ENCODE measurements around the gene INPP5D.
A peak's percentile ranks its signal among the peaks of the same experiment; 100 is the strongest.

The INPP5D gene

GRCh38 chr2:233252227-233252626 is 192.1 kb downstream of the INPP5D start:
- peaks cover 34% of the 10 kb centered on the region for H3K36me3 ChIP-seq (ENCODE audit: insufficient read depth, low read length)
- H3K27me3 ChIP-seq (ENCODE audit: insufficient read depth, low read length, poor library complexity): no peaks in the 10 kb centered on the region
- H3K79me2 ChIP-seq (ENCODE audit: insufficient read depth, low read length): peaks cover 57% of the 10 kb centered on the region
- peaks cover 31% of the 10 kb centered on the region for H3K4me1 ChIP-seq (ENCODE audit: insufficient read depth, low read length)
- DNase-seq (peak; percentile 8), ATAC-seq (ENCODE audit: insufficient read depth, low read depth) (no peak)
- TF ChIP-seq EZH2 (IDR thresholded peaks at IDR 0.05; ENCODE audit: borderline replicate concordance, low read depth, low read length, severe bottlenecking) (no peak), CTCF (IDR thresholded peaks at IDR 0.05; ENCODE audit: borderline replicate concordance, extremely low read depth, low read length, poor library complexity, severe bottlenecking) (no peak)
- peak overlapping the region; percentile 93 for H3K4me2 ChIP-seq (ENCODE audit: insufficient read depth, low read length)
- peak overlapping the region; percentile 80 for H3K27ac ChIP-seq (ENCODE audit: low read length)
- H3K9me3 ChIP-seq (ENCODE audit: insufficient read depth, low read length, severe bottlenecking): no peaks in the 10 kb centered on the region
- H3K9ac ChIP-seq (ENCODE audit: low read depth, low read length): peak overlapping the region; percentile 77
- H3K4me3 ChIP-seq (ENCODE audit: low read depth in 1 of 2, low read length in 2 of 2): peak overlapping the region; percentile 81 to 93
- peaks cover 16% of the 10 kb centered on the region; the same call in 1 of the 2 replicates for H4K20me1 ChIP-seq (ENCODE audit: insufficient read depth, low read length)
- peak overlapping the region; percentile 96 for H2AFZ ChIP-seq (ENCODE audit: low read depth, low read length)

- Histone ChIP-seq H3K9ac (ENCODE audit: low read depth, low read length) (no peak overlapping the region), H3K27me3 (ENCODE audit: insufficient read depth, low read length, poor library complexity) (no peaks in the 10 kb centered on the region), H2AFZ (ENCODE audit: low read depth, low read length) (no peak overlapping the region), H3K27ac (ENCODE audit: low read length) (no peak overlapping the region), H3K4me3 (ENCODE audit: low read depth in 1 of 2, low read length in 2 of 2) (no peak overlapping the region), H3K9me3 (ENCODE audit: insufficient read depth, low read length, severe bottlenecking) (no peaks in the 10 kb centered on the region), H4K20me1 (ENCODE audit: insufficient read depth, low read length) (peaks cover 20% of the 10 kb centered on the region; the same call in 1 of the 2 replicates), H3K4me2 (ENCODE audit: insufficient read depth, low read length) (no peak overlapping the region), H3K79me2 (ENCODE audit: insufficient read depth, low read length) (peaks cover 80% of the 10 kb centered on the region), H3K4me1 (ENCODE audit: insufficient read depth, low read length) (peaks cover 31% of the 10 kb centered on the region), H3K36me3 (ENCODE audit: insufficient read depth, low read length) (peaks cover 59% of the 10 kb centered on the region)
- DNase-seq (no peak), ATAC-seq (ENCODE audit: insufficient read depth, low read depth) (no peak)
- TF ChIP-seq EZH2 (IDR thresholded peaks at IDR 0.05; ENCODE audit: borderline replicate concordance, low read depth, low read length, severe bottlenecking): no peak
- no peak for TF ChIP-seq CTCF (IDR thresholded peaks at IDR 0.05; ENCODE audit: borderline replicate concordance, extremely low read depth, low read length, poor library complexity, severe bottlenecking)
Measured at GRCh38 chr2:233255151-233255550, 195.0 kb downstream of the INPP5D start.

- no peak for ATAC-seq (ENCODE audit: insufficient read depth, low read depth)
- TF ChIP-seq CTCF (IDR thresholded peaks at IDR 0.05; ENCODE audit: borderline replicate concordance, extremely low read depth, low read length, poor library complexity, severe bottlenecking) (no peak), EZH2 (IDR thresholded peaks at IDR 0.05; ENCODE audit: borderline replicate concordance, low read depth, low read length, severe bottlenecking) (no peak)
- DNase-seq: no peak
- no peak overlapping the region for H3K4me3 ChIP-seq (ENCODE audit: low read depth in 1 of 2, low read length in 2 of 2)
- peaks cover 66% of the 10 kb centered on the region for H3K36me3 ChIP-seq (ENCODE audit: insufficient read depth, low read length)
- H3K4me1 ChIP-seq (ENCODE audit: insufficient read depth, low read length): peaks cover 27% of the 10 kb centered on the region
- H3K27ac ChIP-seq (ENCODE audit: low read length): no peak overlapping the region
- no peaks in the 10 kb centered on the region for H3K27me3 ChIP-seq (ENCODE audit: insufficient read depth, low read length, poor library complexity)
- no peak overlapping the region for H3K4me2 ChIP-seq (ENCODE audit: insufficient read depth, low read length)
- no peak overlapping the region for H2AFZ ChIP-seq (ENCODE audit: low read depth, low read length)
- H3K9me3 ChIP-seq (ENCODE audit: insufficient read depth, low read length, severe bottlenecking): no peaks in the 10 kb centered on the region
- H3K9ac ChIP-seq (ENCODE audit: low read depth, low read length): no peak overlapping the region
- H3K79me2 ChIP-seq (ENCODE audit: insufficient read depth, low read length): peaks cover 86% of the 10 kb centered on the region
- H4K20me1 ChIP-seq (ENCODE audit: insufficient read depth, low read length): peaks cover 25% of the 10 kb centered on the region; the same call in 1 of the 2 replicates
Measured at GRCh38 chr2:233256048-233256447, 195.9 kb downstream of the INPP5D start.
